G401 (cell line): Measurements from ENCODE around the gene MSL3B.

Experiments
- DNase-seq: peaks from one replicate; pipeline ENCODE4 v3.0.0-alpha.2; 2015; ENCODE audit warnings: low spot score
- in situ Hi-C: cut with HindIII; loops from 2 replicates; pipeline ENCODE4 v1.10.0; 2016; ENCODE audit warnings: low sequenced_read_pairs, mixed read lengths

The MSL3B gene

GRCh38 chr2:233854241-233854981 lies 13.8 kb downstream of the MSL3B start, which contains the start of gene HJURP:
TSS of gene HJURP (minus strand) at chr2:233854535. CDS start at chr2:233854500, 35 bp downstream.
- in situ Hi-C loops: no loop called here

GRCh38 chr2:233853883-233854240 lies 14.3 kb downstream of the MSL3B start:
- DNase-seq: no peak
- in situ Hi-C loops: no loop called here

More at GRCh38 chr2:233854241-233854981, 13.8 kb downstream of the MSL3B start, which contains the start of gene HJURP:
- DNase-seq: peak; percentile 94

- DNase-seq: no peak
- in situ Hi-C loops: no loop called here
These were observed 14.8 kb downstream of the MSL3B start for GRCh38 chr2:233853353-233853752.

- in situ Hi-C loops: no loop called here
- no peak for DNase-seq
These were observed 16.1 kb downstream of the MSL3B start for GRCh38 chr2:233852056-233852455.

GRCh38 chr2:233851169-233851568 lies 17.0 kb downstream of the MSL3B start:
- in situ Hi-C loops: no loop called here
- no peak for DNase-seq

GRCh38 chr2:233850745-233851144 lies 17.4 kb downstream of the MSL3B start:
- in situ Hi-C loops: no loop called here
- DNase-seq: no peak

GRCh38 chr2:233849607-233850271 lies 18.4 kb downstream of the MSL3B start:
- DNase-seq: no peak
- in situ Hi-C loops: no loop called here

- in situ Hi-C loops: no loop called here
- no peak for DNase-seq
These were observed 19.9 kb downstream of the MSL3B start for GRCh38 chr2:233848276-233848675.

- in situ Hi-C loops: no loop called here
- DNase-seq: no peak
These were observed 20.8 kb downstream of the MSL3B start for GRCh38 chr2:233847248-233847898.

GRCh38 chr2:233846387-233847247 lies 21.6 kb downstream of the MSL3B start:
- in situ Hi-C loops: no loop called here
- no peak for DNase-seq

- no peak for DNase-seq
- in situ Hi-C loops: no loop called here
These were observed 22.7 kb downstream of the MSL3B start for GRCh38 chr2:233845301-233846060.

- in situ Hi-C loops: no loop called here
- no peak for DNase-seq
These were observed 23.4 kb downstream of the MSL3B start for GRCh38 chr2:233844836-233845235.

GRCh38 chr2:233844064-233844807 lies 23.9 kb downstream of the MSL3B start:
- no peak for DNase-seq
- in situ Hi-C loops: no loop called here

- in situ Hi-C loops: no loop called here
These were observed 27.0 kb downstream of the MSL3B start for GRCh38 chr2:233841183-233841582.

GRCh38 chr2:233840520-233840919 lies 27.7 kb downstream of the MSL3B start:
- in situ Hi-C loops: no loop called here
- DNase-seq: no peak

More at GRCh38 chr2:233841183-233841582, 27.0 kb downstream of the MSL3B start:
- DNase-seq: no peak

- in situ Hi-C loops: no loop called here
These were observed 28.8 kb downstream of the MSL3B start for GRCh38 chr2:233839447-233839820.

GRCh38 chr2:233838726-233839446 lies 29.3 kb downstream of the MSL3B start:
- no peak for DNase-seq
- in situ Hi-C loops: no loop called here

More at GRCh38 chr2:233839447-233839820, 28.8 kb downstream of the MSL3B start:
- DNase-seq: no peak
